ENCODE data around the gene HBB.

The HBB gene

DNA sequence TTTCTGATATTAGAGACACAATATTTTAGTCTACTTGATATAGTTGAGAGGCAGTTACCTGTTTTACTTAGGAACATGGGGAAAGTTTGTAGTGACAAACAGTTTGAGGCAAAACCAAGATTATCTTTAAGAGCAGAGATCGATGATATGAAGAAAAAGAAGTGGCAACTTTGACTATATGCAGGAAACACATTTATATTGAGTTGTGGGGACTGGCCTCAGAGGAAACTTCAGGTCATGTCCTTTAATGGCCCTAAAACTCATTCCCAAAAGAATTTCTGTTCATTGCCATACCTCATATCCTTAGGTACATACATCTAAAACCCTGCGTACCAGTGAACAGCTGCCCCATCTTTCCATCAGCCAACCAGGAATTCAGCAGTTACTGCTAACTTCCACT lies 18.3 kb upstream of the HBB start:
- no peak overlapping the region for H3K4me3 ChIP-seq (ENCODE audit: control insufficient read depth, low read depth, low read length)
- TF ChIP-seq, protein P1, sequence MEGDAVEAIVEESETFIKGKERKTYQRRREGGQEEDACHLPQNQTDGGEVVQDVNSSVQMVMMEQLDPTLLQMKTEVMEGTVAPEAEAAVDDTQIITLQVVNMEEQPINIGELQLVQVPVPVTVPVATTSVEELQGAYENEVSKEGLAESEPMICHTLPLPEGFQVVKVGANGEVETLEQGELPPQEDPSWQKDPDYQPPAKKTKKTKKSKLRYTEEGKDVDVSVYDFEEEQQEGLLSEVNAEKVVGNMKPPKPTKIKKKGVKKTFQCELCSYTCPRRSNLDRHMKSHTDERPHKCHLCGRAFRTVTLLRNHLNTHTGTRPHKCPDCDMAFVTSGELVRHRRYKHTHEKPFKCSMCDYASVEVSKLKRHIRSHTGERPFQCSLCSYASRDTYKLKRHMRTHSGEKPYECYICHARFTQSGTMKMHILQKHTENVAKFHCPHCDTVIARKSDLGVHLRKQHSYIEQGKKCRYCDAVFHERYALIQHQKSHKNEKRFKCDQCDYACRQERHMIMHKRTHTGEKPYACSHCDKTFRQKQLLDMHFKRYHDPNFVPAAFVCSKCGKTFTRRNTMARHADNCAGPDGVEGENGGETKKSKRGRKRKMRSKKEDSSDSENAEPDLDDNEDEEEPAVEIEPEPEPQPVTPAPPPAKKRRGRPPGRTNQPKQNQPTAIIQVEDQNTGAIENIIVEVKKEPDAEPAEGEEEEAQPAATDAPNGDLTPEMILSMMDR (IDR thresholded peaks at IDR 0.05; ENCODE audit: control insufficient read depth, insufficient read depth, low read depth, low read length, missing control alignments): no peak
- no peak for DNase-seq (ENCODE audit: low read depth)

DNA sequence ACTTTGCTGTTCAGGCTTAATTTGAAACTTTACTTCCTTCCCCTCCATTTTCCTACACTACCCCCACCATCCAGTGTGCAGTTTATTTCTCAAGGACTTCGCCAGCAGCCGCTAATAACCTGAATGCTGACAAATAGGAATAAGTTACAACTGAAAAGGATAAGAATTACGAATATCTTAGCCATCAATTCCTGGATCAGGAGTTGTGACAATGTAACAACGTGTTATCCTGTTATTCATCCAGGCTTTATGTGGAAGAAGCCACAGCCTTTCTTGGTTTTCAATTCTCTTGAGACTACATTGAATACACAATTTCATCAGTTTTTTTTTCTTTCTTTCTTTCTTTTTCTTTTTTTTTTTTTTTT lies 16.9 kb upstream of the HBB start:
- DNase-seq (ENCODE audit: low read depth): no peak
- TF ChIP-seq, protein P1 (IDR thresholded peaks at IDR 0.05; ENCODE audit: control insufficient read depth, insufficient read depth, low read depth, low read length, missing control alignments): no peak
- H3K4me3 ChIP-seq (ENCODE audit: control insufficient read depth, low read depth, low read length): no peak overlapping the region

DNA sequence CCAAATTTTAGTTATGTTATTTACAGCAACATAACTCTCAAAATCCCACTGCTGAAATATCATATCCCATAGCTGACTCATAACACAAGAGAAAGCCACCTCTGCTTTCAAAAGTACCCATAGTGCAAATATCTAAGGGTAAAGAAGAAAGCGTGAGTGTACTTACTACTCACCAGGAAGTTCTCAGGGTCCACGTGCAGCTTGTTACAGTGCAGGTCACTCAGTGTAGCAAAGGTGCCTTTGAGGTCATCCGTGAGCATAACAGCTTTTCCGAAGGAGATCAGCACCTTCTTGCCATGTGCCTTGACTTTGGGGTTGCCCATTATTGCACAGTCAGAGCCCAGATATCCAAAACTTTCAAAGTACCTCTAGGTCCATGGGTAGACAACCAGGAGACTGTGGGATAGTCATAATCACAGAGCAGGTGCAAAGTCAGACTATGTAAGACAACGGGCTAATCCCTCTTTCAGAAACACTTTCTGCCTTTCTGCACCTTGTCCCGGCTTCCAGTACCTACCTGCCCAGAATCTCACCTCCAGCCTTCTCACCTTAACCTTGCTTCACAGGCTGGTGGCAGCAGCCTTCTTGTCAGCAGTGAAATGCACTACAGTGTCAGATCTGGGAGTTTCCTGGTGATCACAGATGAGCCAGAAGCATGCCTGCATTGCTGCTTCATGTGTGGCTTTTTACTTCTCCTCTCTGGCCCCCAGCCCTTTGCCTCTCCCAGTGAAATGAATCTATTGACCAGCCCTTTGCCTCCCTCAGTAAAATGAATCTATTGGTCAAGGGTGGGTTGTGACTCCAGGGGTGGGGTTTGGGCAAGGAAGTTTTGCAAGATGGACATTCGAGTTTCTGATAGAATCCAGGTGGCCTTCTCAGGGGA lies 16.3 kb upstream of the HBB start:
- no peak overlapping the region for H3K4me3 ChIP-seq (ENCODE audit: control insufficient read depth, low read depth, low read length)
- no peak for DNase-seq (ENCODE audit: low read depth)
- TF ChIP-seq, protein P1 (IDR thresholded peaks at IDR 0.05; ENCODE audit: control insufficient read depth, insufficient read depth, low read depth, low read length, missing control alignments): no peak

DNA sequence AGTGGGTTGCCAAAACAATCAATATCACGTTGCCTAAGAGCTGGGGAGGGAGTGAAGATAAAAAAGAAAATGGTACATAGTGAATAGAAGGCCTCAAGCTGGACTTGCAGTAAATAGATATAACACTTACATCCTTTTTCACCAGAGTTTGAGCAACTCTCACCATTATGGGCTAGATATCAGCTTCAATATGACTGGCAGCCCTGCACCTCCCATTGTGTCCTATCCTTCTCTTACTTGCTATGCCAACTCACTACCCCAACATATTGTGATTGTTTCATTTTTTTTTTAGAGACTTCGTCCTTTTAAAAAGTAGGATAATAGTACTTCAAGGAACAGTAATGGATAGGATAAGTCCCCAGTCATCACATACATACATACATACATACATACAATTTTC lies 15.3 kb upstream of the HBB start:
- DNase-seq (ENCODE audit: low read depth): no peak
- TF ChIP-seq, protein P1 (IDR thresholded peaks at IDR 0.05; ENCODE audit: control insufficient read depth, insufficient read depth, low read depth, low read length, missing control alignments): no peak
- no peak overlapping the region for H3K4me3 ChIP-seq (ENCODE audit: control insufficient read depth, low read depth, low read length)

GRCh38 chr11:5241458-5241857 lies 14.6 kb upstream of the HBB start:
- H3K4me3 ChIP-seq (ENCODE audit: control insufficient read depth, low read depth, low read length): no peak overlapping the region
- TF ChIP-seq, protein P1 (IDR thresholded peaks at IDR 0.05; ENCODE audit: control insufficient read depth, insufficient read depth, low read depth, low read length, missing control alignments): no peak

GRCh38 chr11:5240458-5240857 lies 13.6 kb upstream of the HBB start:
- DNase-seq (ENCODE audit: low read depth): no peak
- TF ChIP-seq, protein P1 (IDR thresholded peaks at IDR 0.05; ENCODE audit: control insufficient read depth, insufficient read depth, low read depth, low read length, missing control alignments): no peak
- no peak overlapping the region for H3K4me3 ChIP-seq (ENCODE audit: control insufficient read depth, low read depth, low read length)

More at GRCh38 chr11:5241458-5241857, 14.6 kb upstream of the HBB start:
- DNase-seq (ENCODE audit: low read depth): no peak
